Hepatocyte (in vitro differentiated cells): ENCODE results near the gene CSPG4. TPM values are rescaled to one million over a fixed set of nuclear protein-coding genes. Genes with fewer than 3 reads are reported as not detected.
"Not testable (repeated sequence)": the region's sequence is repeated elsewhere in the genome, so short reads cannot be mapped to it uniquely, and the experiment has no call there.

ENCODE experiments used
- DNase-seq: peaks from one replicate; pipeline ENCODE4 v3.0.0-alpha.2; 2016; ENCODE audit warnings: low spot score
- H2AFZ ChIP-seq: fragments of 200-600 bp; sonication (generic); 2 replicates; pipeline ENCODE4 v1.6.0; 2016; ENCODE audit warnings: antibody characterized with exemption, mild to moderate bottlenecking
- H3K27ac ChIP-seq: fragments of 200-600 bp; sonication (generic); 2 replicates; pipeline ENCODE4 v1.5.1; 2016; ENCODE audit warnings: mild to moderate bottlenecking
- H3K27me3 ChIP-seq: fragments of 200-600 bp; sonication (generic); 2 replicates; pipeline ENCODE4 v1.6.1; 2016
- H3K36me3 ChIP-seq: fragments of 200-600 bp; sonication (generic); replicated peaks from 2 replicates; pipeline ENCODE4 v1.5.1; 2016; ENCODE audit warnings: low read depth; ENCODE audit not compliant: insufficient read depth
- H3K4me1 ChIP-seq: fragments of 200-600 bp; sonication (generic); 2 replicates; pipeline ENCODE4 v1.5.1; 2016; ENCODE audit warnings: mild to moderate bottlenecking, moderate library complexity; ENCODE audit not compliant: insufficient read depth
- H3K4me2 ChIP-seq: fragments of 200-600 bp; sonication (generic); 2 replicates; pipeline ENCODE4 v1.6.0; 2016
- H3K4me3 ChIP-seq: fragments of 200-600 bp; sonication (generic); 2 replicates; pipeline ENCODE4 v1.5.1; 2016; ENCODE audit warnings: mild to moderate bottlenecking
- H3K79me2 ChIP-seq: fragments of 200-600 bp; sonication (generic); 2 replicates; pipeline ENCODE4 v1.6.0; 2017; ENCODE audit warnings: mild to moderate bottlenecking
- H3K9me2 ChIP-seq: fragments of 200-600 bp; sonication (generic); replicated peaks from 2 replicates; pipeline ENCODE4 v1.6.0; 2017; ENCODE audit warnings: mild to moderate bottlenecking; ENCODE audit not compliant: insufficient read depth
- H3K9me3 ChIP-seq: fragments of 200-600 bp; sonication (generic); 2 replicates; pipeline ENCODE4 v1.5.1; 2016; ENCODE audit warnings: low read depth, mild to moderate bottlenecking
- H4K20me1 ChIP-seq: fragments of 200-600 bp; sonication (generic); 2 replicates; pipeline ENCODE4 v1.6.0; 2016; ENCODE audit warnings: mild to moderate bottlenecking; ENCODE audit not compliant: insufficient read depth, poor library complexity, severe bottlenecking
- CTCF ChIP-seq: fragments of 200-600 bp; sonication (generic); IDR thresholded peaks from 2 replicates; pipeline ENCODE4 v1.5.1; 2016; ENCODE audit warnings: antibody characterized with exemption, mild to moderate bottlenecking; ENCODE audit not compliant: poor library complexity
- EZH2 ChIP-seq: fragments of 200-600 bp; sonication (generic); IDR thresholded peaks from 2 replicates; pipeline ENCODE4 v1.6.1; 2016; ENCODE audit warnings: antibody characterized with exemption, mild to moderate bottlenecking, borderline replicate concordance
- EZH2phosphoT487 ChIP-seq: fragments of 200-600 bp; sonication (generic); IDR thresholded peaks from one replicate; pipeline ENCODE4 v1.6.1; 2018; ENCODE audit warnings: antibody characterized with exemption, mild to moderate bottlenecking, low read depth, moderate library complexity; ENCODE audit not compliant: unreplicated experiment, severe bottlenecking
- WGBS: methylation state at CpG from one replicate; pipeline ENCODE4 v1.1.6; 2016; ENCODE audit warnings: low lambda C conversion rate; ENCODE audit errors: missing lambda C conversion rate; 5-methylcytosine and 5-hydroxymethylcytosine counted together
- polyA plus RNA-seq: library from polyadenylated mRNA; unstranded; fragments of >200 nt; fragmentation: Nextera tagmentation; extraction: Ambion mirVana; gene quantifications from 2 replicates; pipeline ENCODE4 v1.2.1, GENCODE V29; 2016
- total RNA-seq: library from RNA; depleted of rRNA; stranded (reverse); fragments of >200 nt; gene quantifications from 2 replicates; pipeline ENCODE4 v1.2.3, GENCODE V29; 2014

CSPG4 gene
- total and polyA plus RNA-seq, 2 experiments from 2014 or later, result 6.4 to 7.8 TPM

- TF ChIP-seq CTCF (no peak), EZH2 (no peak), EZH2phosphoT487 (no peak)
- H3K9me3 ChIP-seq, result no peaks in the 10 kb centered on the region
- peaks cover 6% of the 10 kb centered on the region for H4K20me1 ChIP-seq
- H2AFZ ChIP-seq, result no peak overlapping the region
- H3K4me2 ChIP-seq, result no peak overlapping the region
- H3K4me3 ChIP-seq, result no peak overlapping the region
- H3K27me3 ChIP-seq, result no peaks in the 10 kb centered on the region
- DNase-seq, result no peak
- WGBS, result 94% methylated on average over 6 of the region's 6 CpGs
- H3K4me1 ChIP-seq, result peaks cover 9% of the 10 kb centered on the region
- H3K79me2 ChIP-seq, result peaks cover 38% of the 10 kb centered on the region
- H3K27ac ChIP-seq, result no peak overlapping the region
- no peaks in the 10 kb centered on the region for H3K9me2 ChIP-seq
- no peaks in the 10 kb centered on the region for H3K36me3 ChIP-seq
Measured at GRCh38 chr15:75636026-75636425, 76.6 kb downstream of the CSPG4 start.

- DNase-seq, H3K4me1 ChIP-seq, H3K27ac ChIP-seq, H3K4me2 ChIP-seq, H2AFZ ChIP-seq, H3K9me2 ChIP-seq, H3K4me3 ChIP-seq, H3K27me3 ChIP-seq, H3K9me3 ChIP-seq, H3K36me3 ChIP-seq, H4K20me1 ChIP-seq: not testable (repeated sequence)
- H3K79me2 ChIP-seq, result peaks cover 32% of the 10 kb centered on the region
- WGBS, result 84% methylated on average over 7 of the region's 7 CpGs
Measured at GRCh38 chr15:75633922-75634321, 78.7 kb downstream of the CSPG4 start.

GRCh38 chr15:75631935-75632334, 80.7 kb downstream of the CSPG4 start:
- H3K27ac ChIP-seq, result no peak overlapping the region
- no peak overlapping the region for H2AFZ ChIP-seq
- peaks cover 13% of the 10 kb centered on the region for H3K79me2 ChIP-seq
- no peaks in the 10 kb centered on the region for H3K27me3 ChIP-seq
- H3K4me1 ChIP-seq, result no peaks in the 10 kb centered on the region
- H3K36me3 ChIP-seq, result no peaks in the 10 kb centered on the region
- no peak overlapping the region for H3K4me2 ChIP-seq
- no peaks in the 10 kb centered on the region for H3K9me3 ChIP-seq
- H4K20me1 ChIP-seq, result no peaks in the 10 kb centered on the region
- no peak overlapping the region for H3K4me3 ChIP-seq
- H3K9me2 ChIP-seq, result no peaks in the 10 kb centered on the region
- DNase-seq, result no peak
- no peak for TF ChIP-seq CTCF
- TF ChIP-seq EZH2phosphoT487, result no peak
- TF ChIP-seq EZH2, result no peak

GRCh38 chr15:75625542-75626347, 86.9 kb downstream of the CSPG4 start, which contains the start of gene SNUPN:
TSS of gene SNUPN (minus strand) at chr15:75625725. CDS start at chr15:75621051, 4,674 bp downstream.
- H3K27ac ChIP-seq, result peak within 1 kb of the TSS; percentile 99
- H3K79me2 ChIP-seq, result peaks cover 3% of the 10 kb centered on the region
- peak; percentile 96 for DNase-seq
- whole genome bisulfite sequencing, result 3% methylated on average over 42 of the region's 47 CpGs
- H3K9me2 ChIP-seq, result no peaks in the 10 kb centered on the region
- TF ChIP-seq EZH2 (no peak), CTCF (no peak), EZH2phosphoT487 (no peak)
- no peaks in the 10 kb centered on the region for H3K36me3 ChIP-seq
- H3K4me1 ChIP-seq, result no peaks in the 10 kb centered on the region
- H3K27me3 ChIP-seq, result no peaks in the 10 kb centered on the region
- H2AFZ ChIP-seq, result peak within 1 kb of the TSS; percentile 99
- peak within 1 kb of the TSS; percentile 86 for H3K4me3 ChIP-seq
- peak within 1 kb of the TSS; percentile 80 for H3K4me2 ChIP-seq
- H4K20me1 ChIP-seq, result no peaks in the 10 kb centered on the region
- no peaks in the 10 kb centered on the region for H3K9me3 ChIP-seq

Other genes starting within 250 kb of the CSPG4 start
- gene PTPN9, start 133.5 kb downstream of the CSPG4 start, total RNA-seq, result 24.0 and 27.4 TPM in 2 replicates
- gene PTPN9, start 133.5 kb downstream of the CSPG4 start, polyA plus RNA-seq, result 19.6 and 23.3 TPM in 2 replicates
- gene SNUPN, start 87.1 kb downstream of the CSPG4 start, total RNA-seq, result 25.2 and 25.6 TPM in 2 replicates
- gene SNUPN, start 87.1 kb downstream of the CSPG4 start, polyA plus RNA-seq, result 28.8 and 33.2 TPM in 2 replicates
- gene IMP3, start 72.6 kb downstream of the CSPG4 start, total RNA-seq, result 142 and 155 TPM in 2 replicates
- 117 and 144 TPM in 2 replicates for gene IMP3, start 72.6 kb downstream of the CSPG4 start, polyA plus RNA-seq
- gene SNX33, start 64.9 kb downstream of the CSPG4 start, total RNA-seq, result 14.8 and 17.8 TPM in 2 replicates
- 21.1 and 21.8 TPM in 2 replicates for gene SNX33, start 64.9 kb downstream of the CSPG4 start, polyA plus RNA-seq
- 50.9 TPM in 2 replicates for gene UBE2Q2, start 130.6 kb upstream of the CSPG4 start, total RNA-seq
- gene UBE2Q2, start 130.6 kb upstream of the CSPG4 start, polyA plus RNA-seq, result 27.9 and 30.7 TPM in 2 replicates
- 26.7 and 40.3 TPM in 2 replicates for gene FBXO22, start 191.0 kb upstream of the CSPG4 start, total RNA-seq
- gene FBXO22, start 191.0 kb upstream of the CSPG4 start, polyA plus RNA-seq, result 37.0 and 49.3 TPM in 2 replicates